Dedifferentiated amniotic fluid mesenchymal stem cell (primary cell): Measurements from ENCODE around the gene CAPRIN1.
A peak's percentile ranks its signal among the peaks of the same experiment; 100 is the strongest.
"Not testable (repeated sequence)": the region's sequence is repeated elsewhere in the genome, so short reads cannot be mapped to it uniquely, and the experiment has no call there.

Experiments used
- DNase-seq: peaks from one replicate; pipeline ENCODE4 v3.0.0-alpha.2; 2016; ENCODE audit errors: extremely low spot score

Gene CAPRIN1

DNA sequence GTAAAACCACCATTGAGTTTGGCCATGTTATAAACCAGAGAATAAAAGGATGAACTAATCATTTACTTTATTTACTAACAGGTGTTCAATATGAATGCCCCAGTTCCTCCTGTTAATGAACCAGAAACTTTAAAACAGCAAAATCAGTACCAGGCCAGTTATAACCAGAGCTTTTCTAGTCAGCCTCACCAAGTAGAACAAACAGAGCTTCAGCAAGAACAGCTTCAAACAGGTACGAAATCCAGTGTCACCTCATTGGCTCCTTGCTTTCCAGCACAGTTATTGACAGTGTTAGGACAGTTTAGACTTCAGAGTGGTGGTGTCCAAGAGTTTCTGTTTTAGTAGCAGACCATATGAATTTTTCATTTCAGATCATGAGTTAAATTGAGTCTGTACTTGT is 40.3 kb downstream of the CAPRIN1 start:
- DNase-seq: no peak

- not testable (repeated sequence) for DNase-seq
These were observed 43.4 kb downstream of the CAPRIN1 start for GRCh38 chr11:34094900-34095299.

DNA sequence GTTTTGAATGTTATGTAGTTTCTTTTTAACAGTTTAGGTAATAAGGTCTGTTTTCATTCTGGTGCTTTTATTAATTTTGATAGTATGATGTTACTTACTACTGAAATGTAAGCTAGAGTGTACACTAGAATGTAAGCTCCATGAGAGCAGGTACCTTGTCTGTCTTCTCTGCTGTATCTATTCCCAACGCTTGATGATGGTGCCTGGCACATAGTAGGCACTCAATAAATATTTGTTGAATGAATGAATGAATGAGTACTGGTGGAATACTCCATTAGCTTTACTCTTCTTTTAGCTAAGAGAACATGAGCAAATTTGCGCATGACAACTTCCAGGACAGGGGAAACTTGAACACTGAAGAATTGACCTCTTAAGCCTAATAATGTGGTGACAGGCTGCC is 47.3 kb downstream of the CAPRIN1 start:
- no peak for DNase-seq

DNA sequence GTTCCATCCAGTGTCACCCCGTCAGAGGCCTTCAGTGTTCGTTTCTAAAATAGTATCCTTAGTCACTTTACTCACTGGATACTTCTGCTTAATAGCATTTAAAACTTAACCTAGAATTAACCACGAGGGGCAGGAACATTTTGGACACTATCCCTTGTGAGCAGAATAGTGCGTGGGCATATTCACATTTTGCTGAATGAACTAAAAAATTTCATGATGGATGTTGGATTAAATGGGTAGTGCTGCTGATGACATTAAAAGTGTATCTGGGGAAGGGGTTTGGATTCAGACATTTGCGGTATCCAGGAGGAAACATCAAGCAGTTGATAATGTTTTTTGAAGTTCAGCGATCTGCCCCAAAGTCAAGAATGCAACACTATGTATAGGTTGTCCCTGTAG is 53.1 kb downstream of the CAPRIN1 start:
- DNase-seq: no peak

DNA sequence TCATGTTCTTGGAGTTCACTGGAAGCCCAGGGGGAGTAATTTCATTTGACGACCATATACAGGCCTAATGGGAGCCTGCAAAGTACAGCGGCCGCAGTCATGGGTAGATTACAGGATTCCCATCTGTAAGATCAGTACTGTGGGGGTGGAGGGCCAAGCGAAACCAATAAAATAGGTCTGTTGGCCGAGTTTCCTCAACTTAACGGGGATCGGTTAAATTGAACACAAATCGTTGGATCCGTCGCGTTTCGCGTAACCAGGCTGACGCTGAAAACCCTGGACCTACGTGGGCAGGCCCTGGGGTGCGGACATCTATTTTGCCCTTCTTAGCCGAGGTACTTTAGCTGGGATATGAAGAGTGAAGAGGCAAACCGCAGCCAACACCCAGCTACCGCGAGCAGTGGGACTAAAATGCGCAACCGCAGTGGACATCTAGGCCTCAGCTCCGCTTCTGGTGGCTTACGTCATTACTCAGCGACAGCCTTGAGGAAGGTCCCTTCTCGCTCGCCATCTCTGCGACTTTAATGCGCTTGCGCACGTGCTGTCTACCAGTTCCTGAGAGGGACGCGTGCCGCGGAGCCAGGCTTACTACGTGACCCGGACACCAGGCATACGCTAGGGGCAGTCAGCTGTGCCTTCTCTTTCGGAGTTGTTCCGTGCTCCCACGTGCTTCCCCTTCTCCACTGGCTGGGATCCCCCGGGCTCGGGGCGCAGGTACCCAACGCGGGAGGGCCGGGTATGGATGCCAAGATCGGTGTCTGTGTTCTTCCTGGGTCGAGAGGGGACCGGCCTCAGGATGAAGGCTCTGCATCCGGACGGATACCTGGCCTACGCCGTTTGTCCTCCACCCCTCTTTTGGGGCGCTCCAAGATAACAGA is 53.8 kb downstream of the CAPRIN1 start, which contains the start of gene NAT10:
Gene NAT10, plus strand, starts transcription at position 551 of the 878 bp plus-strand sequence. CDS start 2,597 bp downstream, outside the sequence.
- peak; percentile 98 for DNase-seq

- no peak for DNase-seq
These were observed 54.5 kb downstream of the CAPRIN1 start for GRCh38 chr11:34105957-34106504.

GRCh38 chr11:34111722-34112270 is 60.3 kb downstream of the CAPRIN1 start:
- DNase-seq: no peak

- DNase-seq: no peak
These were observed 62.5 kb downstream of the CAPRIN1 start for GRCh38 chr11:34114014-34114413.

DNA sequence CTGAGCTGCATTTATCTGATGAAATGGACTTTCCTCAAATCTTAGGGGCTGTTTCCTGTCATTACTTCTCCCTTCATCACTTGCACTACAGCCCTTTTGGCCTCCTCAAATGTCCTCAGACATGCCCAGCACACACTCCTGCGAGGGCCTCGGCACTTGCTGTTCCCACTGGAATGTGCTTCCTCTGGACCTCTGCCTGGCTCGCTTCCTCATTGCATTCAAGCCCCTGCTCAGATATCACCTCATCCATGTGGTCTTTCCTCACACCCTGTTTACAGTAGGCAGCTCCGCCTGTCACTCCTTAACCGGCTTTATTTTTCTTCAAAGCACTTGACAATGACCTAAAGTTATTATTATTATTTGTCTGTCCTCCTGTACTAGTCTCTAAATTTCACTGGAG is 62.9 kb downstream of the CAPRIN1 start:
- DNase-seq: no peak

DNA sequence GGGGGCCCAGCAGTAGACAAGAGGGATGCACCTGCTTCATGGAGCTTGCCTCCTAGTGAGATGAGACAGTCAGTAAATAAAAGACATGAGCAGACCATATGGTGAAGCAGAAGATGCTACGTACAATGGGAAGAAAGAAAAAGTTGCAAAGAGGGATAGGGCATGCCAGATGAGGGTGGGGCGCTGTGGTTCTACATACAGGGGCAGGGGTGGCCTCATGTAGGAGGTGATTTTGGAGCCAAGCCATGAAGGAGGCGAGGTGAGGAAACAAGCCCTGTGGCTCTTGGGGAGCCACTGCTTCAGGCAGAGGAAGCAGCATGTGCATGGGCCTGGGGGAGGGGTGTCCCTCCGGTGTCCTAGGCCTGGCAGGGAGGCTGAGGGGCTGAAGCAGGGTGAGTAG is 69.1 kb downstream of the CAPRIN1 start:
- DNase-seq: no peak

GRCh38 chr11:34124885-34125668 is 73.5 kb downstream of the CAPRIN1 start:
- no peak for DNase-seq

DNA sequence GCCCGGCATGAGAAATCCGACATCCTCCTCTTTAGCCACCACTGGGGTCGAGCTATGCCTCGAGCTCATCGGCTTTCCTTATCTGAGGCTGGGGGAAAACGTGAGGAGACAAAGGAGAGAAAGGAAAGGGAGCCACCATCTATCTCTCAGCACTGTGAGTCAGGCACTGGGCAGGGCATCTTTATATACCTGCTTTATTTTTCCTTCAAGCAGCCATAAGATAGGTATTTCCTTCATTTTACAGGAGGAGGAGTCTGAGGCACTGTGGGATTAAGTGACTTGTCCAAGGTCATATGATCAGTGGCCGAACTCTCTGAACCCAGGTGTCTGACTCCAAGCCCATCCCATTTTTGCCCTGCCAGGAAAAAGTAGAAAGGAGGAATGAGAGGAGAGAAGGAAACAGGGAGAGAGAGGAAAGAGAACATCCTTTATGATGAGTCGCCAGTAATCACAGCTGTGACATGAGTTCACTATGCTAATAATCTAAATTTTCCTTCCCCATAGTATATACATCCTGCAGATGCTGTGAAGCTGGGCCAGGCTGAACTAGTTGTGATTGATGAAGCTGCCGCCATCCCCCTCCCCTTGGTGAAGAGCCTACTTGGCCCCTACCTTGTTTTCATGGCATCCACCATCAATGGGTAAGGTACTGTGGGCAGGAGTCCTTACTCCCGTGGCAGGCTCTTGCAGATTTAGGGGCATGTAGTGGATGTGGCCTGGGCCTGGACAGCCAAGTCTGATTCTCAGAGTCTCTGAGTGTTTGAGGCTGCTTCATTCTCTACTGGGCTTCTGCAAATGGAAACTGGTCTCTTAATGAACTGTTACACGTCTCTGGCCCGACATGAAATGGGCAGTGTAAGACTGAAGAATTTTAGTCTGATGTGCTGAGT is 75.7 kb downstream of the CAPRIN1 start:
- DNase-seq: no peak

- no peak for DNase-seq
These were observed 77.3 kb downstream of the CAPRIN1 start for GRCh38 chr11:34128824-34129223.

- DNase-seq: no peak
These were observed 80.9 kb downstream of the CAPRIN1 start for GRCh38 chr11:34132261-34132965.

DNA sequence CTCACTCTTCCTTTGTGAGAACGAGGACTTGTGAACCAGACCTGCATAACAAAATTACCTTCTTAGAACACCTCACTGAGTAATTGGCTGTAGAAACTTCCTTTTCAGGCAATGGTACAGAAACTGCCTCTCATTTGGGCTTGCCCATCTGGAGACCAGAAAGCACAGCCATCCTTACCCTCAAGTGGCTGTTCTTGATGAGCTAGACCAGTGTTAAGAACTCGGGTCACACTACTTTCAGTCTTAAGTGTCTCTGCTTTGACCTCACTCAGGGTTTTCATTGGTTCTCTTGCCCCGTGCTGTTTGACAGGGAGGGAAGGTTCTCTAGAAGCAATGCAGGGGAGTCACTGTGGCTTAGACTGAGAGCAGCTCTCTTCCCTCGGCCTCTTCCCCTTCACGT is 83.2 kb downstream of the CAPRIN1 start:
- no peak for DNase-seq

- no peak for DNase-seq
These were observed 83.9 kb downstream of the CAPRIN1 start for GRCh38 chr11:34135439-34135838.

DNA sequence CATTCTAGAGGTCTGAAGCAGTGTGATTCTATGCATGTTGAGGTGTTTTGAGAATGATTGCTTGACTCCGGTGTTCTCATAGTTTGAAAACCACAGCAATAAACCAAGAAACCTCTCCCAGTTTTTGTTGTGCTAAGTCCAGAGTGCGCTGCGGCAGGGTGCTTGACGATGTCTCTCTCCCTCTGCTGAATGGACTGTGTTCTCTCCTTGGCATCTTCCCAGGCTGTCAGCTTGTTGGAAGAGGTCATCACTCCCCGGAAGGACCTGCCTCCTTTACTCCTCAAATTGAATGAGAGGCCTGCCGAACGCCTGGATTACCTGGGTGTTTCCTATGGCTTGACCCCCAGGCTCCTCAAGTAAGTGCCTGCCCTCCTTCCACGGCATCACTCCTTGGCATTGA is 84.9 kb downstream of the CAPRIN1 start:
- DNase-seq: no peak

GRCh38 chr11:34139346-34139745 is 87.8 kb downstream of the CAPRIN1 start:
- DNase-seq: no peak

DNA sequence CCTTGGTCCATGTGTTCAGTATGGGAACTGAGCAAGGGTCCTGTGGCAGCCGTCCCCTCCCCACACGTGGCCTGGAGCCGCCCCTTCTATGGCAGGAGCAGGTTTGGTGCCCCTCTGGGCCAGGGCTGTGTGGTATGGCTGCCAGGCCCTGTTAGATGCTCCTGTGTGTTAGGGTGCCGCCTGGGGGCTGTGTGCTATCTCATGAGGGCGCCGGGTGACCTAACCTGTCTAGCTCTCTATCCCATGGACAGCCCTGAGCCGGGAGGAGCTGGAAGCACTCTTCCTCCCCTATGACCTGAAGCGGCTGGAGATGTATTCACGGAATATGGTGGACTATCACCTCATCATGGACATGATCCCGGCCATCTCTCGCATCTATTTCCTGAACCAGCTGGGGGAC is 88.6 kb downstream of the CAPRIN1 start:
- DNase-seq: no peak

DNA sequence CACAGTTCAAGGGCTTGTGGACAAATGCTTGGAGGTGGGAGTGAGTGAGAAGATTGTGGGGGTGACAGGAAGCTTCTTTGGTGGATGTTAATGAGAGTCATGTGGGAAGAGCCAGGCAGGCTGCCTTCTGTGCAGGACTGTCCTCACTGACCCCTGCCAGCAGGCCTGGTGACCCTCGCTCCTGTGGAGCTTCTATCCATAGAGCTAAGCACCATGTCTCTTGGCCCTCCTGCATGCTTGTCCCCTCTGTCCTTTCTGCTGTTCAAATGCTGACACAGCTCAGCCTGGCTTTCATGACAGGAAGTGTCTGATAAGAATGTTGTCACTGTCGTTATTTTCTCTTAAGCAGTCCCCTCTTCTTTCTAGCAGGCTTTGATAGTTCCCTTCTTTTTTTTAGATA is 91.5 kb downstream of the CAPRIN1 start:
- DNase-seq: no peak

DNA sequence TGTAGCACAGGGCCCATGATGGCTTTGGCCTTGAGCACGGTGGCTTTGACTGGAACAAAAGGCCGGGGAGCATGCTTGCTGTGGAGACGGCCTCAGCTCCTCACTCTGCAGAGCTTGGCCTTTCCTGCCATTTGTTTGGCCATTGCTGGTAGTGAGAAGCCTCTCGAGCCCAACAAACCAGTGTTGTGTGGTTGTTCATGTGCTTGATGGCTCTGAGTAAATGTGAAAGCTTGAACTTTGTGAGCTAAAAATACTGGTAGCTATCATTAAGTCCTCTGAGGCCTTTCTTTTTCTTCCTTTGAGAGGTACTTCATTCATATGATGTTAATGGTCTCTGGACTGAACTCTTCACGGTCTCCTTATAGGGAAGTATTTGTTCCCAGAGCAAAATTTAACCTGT is 93.5 kb downstream of the CAPRIN1 start:
- DNase-seq: no peak
